GM18505 (cell line): Measurements from ENCODE around the gene PI4KA.
"Not testable (repeated sequence)": the region's sequence is repeated elsewhere in the genome, so short reads cannot be mapped to it uniquely, and the experiment has no call there.

Experiments
- ATAC-seq: cut with Tn5 transposase; IDR thresholded peaks from one replicate; pipeline ENCODE4 v1.9.1; 2021; ENCODE audit not compliant: unreplicated experiment
- POLR2A ChIP-seq: IDR thresholded peaks from 4 replicates; pipeline ENCODE4 v1.6.1; 2011; ENCODE audit warnings: borderline replicate concordance; ENCODE audit not compliant: insufficient read depth, insufficient read length; ENCODE audit errors: extremely low read depth

PI4KA gene

DNA sequence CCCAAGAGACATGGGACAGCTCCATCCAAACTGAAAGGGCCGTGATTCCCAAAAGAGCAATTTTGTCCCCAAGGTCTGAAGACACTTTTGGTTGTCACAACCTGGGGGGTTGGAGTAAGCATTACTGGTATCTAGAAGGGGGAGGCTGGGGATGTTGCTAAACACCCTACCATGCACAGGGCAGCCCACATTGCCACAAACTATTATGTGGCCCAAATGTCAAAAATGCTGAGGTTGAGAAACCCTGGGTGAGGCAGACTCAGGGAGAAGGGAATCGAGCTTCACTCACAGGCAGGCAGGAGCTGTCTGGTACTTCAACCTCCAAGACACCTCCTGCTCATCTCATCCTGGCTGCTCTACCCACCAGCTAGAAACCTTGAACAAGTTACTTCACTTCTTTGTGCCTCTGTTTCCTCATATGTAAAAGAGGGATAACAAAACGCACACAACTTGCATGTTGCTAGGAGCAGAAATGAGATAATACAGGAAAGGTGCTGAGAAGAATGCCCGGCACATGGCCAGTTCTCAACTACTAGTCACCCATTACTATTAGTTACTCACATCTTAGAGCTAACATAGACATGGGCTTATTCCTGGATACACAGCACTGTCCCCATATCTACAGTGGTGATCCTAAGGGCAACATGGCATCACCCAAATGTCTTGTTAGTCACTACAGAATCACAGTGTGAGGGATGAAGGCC lies 75.9 kb downstream of the PI4KA start:
- no peak for ATAC-seq
- TF ChIP-seq POLR2A, result no peak

- ATAC-seq, result no peak
- TF ChIP-seq POLR2A, result no peak
These were observed 76.5 kb downstream of the PI4KA start for GRCh38 chr22:20782083-20782482.

DNA sequence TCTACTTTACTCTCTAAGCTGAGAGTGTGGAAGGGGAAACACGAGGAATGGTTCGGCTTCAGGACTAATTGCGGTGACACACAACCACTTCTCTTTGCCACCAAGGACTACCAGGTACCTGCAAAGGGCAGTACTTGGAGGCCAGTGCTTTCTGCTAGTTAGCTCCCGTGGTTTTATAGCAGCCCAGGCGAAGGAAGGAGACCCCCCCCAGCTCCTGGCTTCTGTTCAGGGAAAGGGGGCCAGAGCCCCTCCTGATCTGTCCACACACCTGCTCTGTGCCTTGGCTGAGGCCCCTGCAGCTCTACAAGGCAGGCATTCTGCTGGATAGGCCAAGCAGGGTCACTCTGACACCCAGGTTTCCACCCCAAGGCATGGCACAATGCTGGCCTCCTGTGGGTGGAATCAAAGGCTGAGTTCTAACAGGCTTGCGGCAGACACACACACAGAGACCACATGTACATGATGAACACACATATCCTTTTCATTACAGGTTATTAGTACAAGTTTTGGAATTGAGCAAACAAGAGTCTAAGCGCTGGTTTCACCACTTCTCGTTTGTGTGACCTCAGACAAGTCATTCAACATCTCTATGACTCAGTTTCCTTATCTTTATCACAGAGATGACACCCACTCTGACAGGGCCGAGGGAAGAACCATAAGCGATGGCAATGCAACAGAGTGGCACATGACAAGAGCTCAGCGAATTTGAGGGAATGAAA lies 77.2 kb downstream of the PI4KA start:
- no peak for TF ChIP-seq POLR2A
- no peak for ATAC-seq

DNA sequence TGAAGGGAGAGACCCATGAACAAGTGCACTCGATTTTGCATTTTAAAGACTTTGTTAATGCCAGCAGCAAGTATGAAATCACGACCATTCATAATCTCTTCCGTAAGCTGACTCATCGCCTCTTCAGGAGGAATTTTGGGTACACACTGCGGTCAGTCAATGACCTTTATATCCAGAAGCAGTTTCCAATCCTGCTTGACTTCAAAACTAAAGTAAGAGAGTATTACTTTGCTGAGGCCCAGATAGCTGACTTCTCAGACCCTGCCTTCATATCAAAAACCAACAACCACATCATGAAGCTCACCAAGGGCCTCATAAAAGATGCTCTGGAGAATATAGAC lies 78.8 kb downstream of the PI4KA start:
- no peak for ATAC-seq
- no peak for TF ChIP-seq POLR2A

DNA sequence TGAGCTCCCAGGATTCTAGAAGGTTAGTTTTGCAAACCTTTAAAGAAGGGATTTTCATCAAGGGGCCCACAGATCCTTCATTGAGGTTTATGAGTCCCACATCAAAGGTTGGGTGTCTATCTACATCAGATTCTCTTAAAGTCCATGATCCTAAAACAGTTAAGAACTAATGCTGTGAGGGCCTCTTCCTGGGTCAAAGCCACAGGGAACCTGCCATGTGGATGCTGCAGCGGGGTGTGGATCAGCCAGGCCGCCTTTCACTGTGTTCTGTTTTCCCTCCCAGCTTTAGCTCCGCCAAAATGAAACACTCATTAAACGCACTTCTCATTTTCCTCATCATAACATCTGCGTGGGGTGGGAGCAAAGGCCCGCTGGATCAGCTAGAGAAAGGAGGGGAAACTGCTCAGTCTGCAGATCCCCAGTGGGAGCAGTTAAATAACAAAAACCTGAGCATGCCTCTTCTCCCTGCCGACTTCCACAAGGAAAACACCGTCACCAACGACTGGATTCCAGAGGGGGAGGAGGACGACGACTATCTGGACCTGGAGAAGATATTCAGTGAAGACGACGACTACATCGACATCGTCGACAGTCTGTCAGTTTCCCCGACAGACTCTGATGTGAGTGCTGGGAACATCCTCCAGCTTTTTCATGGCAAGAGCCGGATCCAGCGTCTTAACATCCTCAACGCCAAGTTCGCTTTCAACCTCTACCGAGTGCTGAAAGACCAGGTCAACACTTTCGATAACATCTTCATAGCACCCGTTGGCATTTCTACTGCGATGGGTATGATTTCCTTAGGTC lies 79.4 kb downstream of the PI4KA start:
- no peak for ATAC-seq

DNA sequence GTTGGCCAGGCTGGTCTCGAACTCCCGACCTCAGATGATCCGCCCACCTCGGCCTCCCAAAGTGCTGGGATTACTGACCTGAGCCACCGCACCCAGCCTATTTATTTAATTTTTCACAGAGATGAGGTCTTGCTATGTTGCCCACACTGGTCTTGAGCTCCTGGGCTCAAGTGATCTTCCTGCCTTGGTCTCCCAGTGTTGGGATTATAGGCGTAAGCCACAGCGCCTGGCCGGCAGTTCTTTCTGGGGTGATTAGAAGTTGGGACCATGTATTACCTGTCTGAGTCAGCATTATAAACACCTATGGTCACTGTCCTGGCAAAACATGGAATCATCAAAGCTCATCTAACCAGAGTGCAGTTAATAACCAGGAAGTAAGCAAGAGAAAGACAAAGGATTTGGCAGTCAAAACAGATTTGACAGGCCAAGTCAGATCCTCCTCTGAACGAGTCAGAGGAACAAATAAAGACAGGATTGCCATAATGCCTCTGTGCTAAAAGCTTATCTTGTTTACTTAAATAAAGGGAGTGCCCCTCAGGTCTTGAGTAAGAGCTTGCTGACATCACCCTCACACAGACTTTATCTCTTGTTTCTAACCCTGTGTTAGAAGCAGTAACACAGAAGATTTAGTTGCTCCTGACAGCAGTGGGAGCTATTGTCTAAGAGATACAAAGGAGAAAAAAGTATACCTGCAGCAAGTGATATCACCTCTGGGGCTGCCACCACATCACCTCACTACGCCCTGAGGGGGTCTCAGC lies 81.0 kb downstream of the PI4KA start:
- TF ChIP-seq POLR2A, result no peak
- ATAC-seq, result no peak

More for the DNA sequence above, 79.4 kb downstream of the PI4KA start:
- TF ChIP-seq POLR2A, result no peak

- TF ChIP-seq POLR2A, result no peak
- no peak for ATAC-seq
These were observed 81.8 kb downstream of the PI4KA start for GRCh38 chr22:20776624-20777405.

- ATAC-seq, result no peak
- no peak for TF ChIP-seq POLR2A
These were observed 83.2 kb downstream of the PI4KA start for GRCh38 chr22:20775342-20775895.

DNA sequence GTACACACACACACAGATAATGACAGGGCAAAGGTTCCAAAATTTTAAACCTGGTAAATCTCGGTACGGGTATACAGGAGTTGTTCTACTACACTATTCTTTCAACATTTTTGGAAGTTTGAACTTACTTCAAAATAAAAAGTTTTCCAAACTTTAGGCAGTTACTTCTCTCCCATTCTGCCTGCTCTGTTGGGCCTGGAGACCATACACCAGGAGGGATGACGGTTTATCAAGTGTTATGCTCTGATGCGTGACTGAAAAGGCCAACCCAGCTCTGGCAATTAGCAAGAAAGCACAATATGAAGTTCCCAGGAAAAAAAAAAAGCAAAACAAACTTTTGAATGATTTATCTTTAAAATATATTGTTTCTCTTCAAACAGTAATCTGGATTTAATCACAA lies 83.7 kb downstream of the PI4KA start:
- no peak for ATAC-seq
- no peak for TF ChIP-seq POLR2A

GRCh38 chr22:20773793-20774212 lies 84.8 kb downstream of the PI4KA start, which contains the start of gene SERPIND1:
TSS of gene SERPIND1 (plus strand) at chr22:20774113. CDS start at chr22:20779313, 5,200 bp downstream.
- TF ChIP-seq POLR2A, result no peak
- no peak for ATAC-seq

GRCh38 chr22:20771918-20772625 lies 86.5 kb downstream of the PI4KA start:
- no peak for ATAC-seq
- no peak for TF ChIP-seq POLR2A

DNA sequence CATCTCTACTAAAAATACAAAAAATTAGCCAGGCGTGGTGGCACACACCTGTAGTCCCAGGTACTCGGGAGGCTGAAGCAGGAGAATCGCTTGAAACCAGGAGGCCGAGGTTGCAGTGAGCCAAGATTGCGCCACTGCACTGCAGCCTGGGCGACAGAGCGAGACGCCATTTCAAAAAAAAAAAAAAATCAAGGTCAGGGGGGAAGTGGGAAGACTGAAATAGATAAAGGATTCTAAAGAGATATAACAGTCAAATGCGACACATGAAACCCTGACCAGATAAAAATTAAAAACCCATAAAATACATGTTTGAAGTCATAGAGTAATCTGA lies 89.2 kb downstream of the PI4KA start:
- not testable (repeated sequence) for ATAC-seq
